Sigmoid colon (tissue), 7 donors: ENCODE results near the gene PRKAA1. TPM values are rescaled to one million over a fixed set of nuclear protein-coding genes. Genes with fewer than 3 reads are reported as not detected.

Source experiments
- DNase-seq: peaks from one replicate; pipeline ENCODE4 v3.0.0-alpha.2; 2019
- H3K27ac ChIP-seq, 4 donors: fragments of 200-600 bp; sonication (generic); one replicate each; pipeline ENCODE4 v1.5.1; 2016 to 2019; ENCODE audit warnings: mild to moderate bottlenecking in 1 of 4
- H3K27me3 ChIP-seq, 3 donors: fragments of 200-600 bp; sonication (generic); one replicate each; pipeline ENCODE4 v1.5.1; 2019; ENCODE audit warnings: mild to moderate bottlenecking in 1 of 3
- H3K36me3 ChIP-seq, 4 donors: fragments of 200-600 bp; sonication (generic); one replicate each; pipeline ENCODE4 v1.5.1; 2016 to 2019
- H3K4me1 ChIP-seq, 4 donors: fragments of 200-600 bp; sonication (generic); one replicate each; pipeline ENCODE4 v1.5.1; 2017 to 2019
- H3K4me3 ChIP-seq, 4 donors: fragments of 200-600 bp; sonication (generic); one replicate each; pipeline ENCODE4 v1.5.1; 2017 to 2019; ENCODE audit warnings: mild to moderate bottlenecking in 2 of 4, moderate library complexity in 1 of 4
- H3K9me3 ChIP-seq, 4 donors: fragments of 200-600 bp in 3 of 4; sonication (generic) in 3 of 4; one replicate each; pipeline versions ENCODE4 v1.5.1 to v1.6.1; 2013 to 2019
- EP300 ChIP-seq, 4 donors: sonication (generic); formaldehyde crosslinking; IDR thresholded peaks; one replicate each; pipeline ENCODE4 v1.6.1; 2017; ENCODE audit warnings: antibody characterized with exemption in 4 of 4
- POLR2A ChIP-seq, 2 donors: fragments of 450-650 bp; IDR thresholded peaks; one replicate each; pipeline ENCODE4 v1.6.1; 2016; ENCODE audit warnings: antibody characterized with exemption in 2 of 2, mild to moderate bottlenecking in 2 of 2, moderate library complexity in 2 of 2
- POLR2AphosphoS5 ChIP-seq, 4 donors: sonication (generic); formaldehyde crosslinking; IDR thresholded peaks; one replicate each; pipeline ENCODE4 v1.6.1; 2017; ENCODE audit warnings: antibody characterized with exemption in 4 of 4
- WGBS, 2 donors: extraction: QIAGEN DNeasy Blood & Tissue Kit; methylation state at CpG; one replicate each; pipeline ENCODE4 v1.1.7; 2013; 5-methylcytosine and 5-hydroxymethylcytosine counted together
- intact Hi-C: fragments of 100-400 bp; cut with DNase I; formaldehyde crosslinking; loops from one replicate; pipeline ENCODE4 v1.15.1; 2023
- polyA plus RNA-seq, 3 donors: library from polyadenylated mRNA; stranded (reverse); fragments of 200-250 nt; gene quantifications; one replicate each; pipeline ENCODE4 v1.2.3, GENCODE V29; 2013
- total RNA-seq, 4 donors: library from RNA; depleted of rRNA; stranded (reverse); fragments of >200 nt; gene quantifications; one replicate each; pipeline ENCODE4 v1.1.0, GENCODE V29; 2016
- TF ChIP-seq, protein P1 (sequence below), 4 experiments: fragments of 450-650 bp in 3 of 4; fragments of 200-600 bp in 1 of 4; IDR thresholded peaks; one replicate each; pipeline ENCODE4 v1.5.1; 2016 to 2019; ENCODE audit warnings: antibody characterized with exemption in 4 of 4, mild to moderate bottlenecking in 3 of 4, moderate library complexity in 2 of 4
- donor health status: healthy with polysubstance abuse.
- donor health status: Bipolar disorder and iron deficiency.
- donor health status: healthy.

The PRKAA1 gene
- total and polyA plus RNA-seq, 7 donors: 27.0 to 98.4 (median 63.4) TPM

DNA sequence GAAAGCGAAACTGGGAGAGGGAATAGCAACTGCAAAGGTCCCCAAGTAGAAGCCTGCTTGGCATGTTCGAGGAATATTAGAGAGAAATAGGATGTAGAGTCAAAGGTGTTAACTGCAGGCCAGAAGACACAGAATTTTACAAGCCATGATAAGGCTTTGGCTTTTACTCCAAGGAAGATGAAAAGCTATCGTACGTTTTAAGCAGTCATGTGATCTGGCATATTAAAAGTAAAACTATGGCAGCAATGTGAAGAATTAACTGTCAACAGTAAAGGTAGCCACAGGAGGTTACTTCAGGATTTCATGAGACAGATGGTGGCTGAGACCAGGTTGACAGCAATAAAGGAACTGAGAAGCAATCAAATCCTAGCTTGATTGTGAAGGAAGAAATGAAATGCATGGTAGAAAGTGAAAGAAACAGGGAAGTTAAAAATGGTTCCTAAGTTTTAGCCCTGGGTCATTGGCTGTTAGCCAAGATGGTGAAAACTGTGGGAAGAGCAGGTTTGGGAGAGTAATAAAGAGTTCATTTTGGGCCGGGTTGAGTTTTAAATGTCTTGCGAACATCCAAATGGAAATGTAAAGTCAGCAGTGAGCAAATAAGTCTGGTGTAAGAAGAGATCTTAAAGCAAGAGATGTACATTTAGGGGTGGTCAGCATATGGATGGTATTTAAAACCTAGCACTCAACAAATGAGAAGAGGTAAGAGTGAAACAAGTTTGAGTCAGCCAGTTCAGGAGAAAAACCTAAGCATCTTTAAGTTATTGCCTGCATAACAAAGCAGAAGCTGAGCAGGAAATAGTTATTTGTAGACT, 22.1 kb downstream of the PRKAA1 start:
- intact Hi-C loops: no loop called here
- Histone ChIP-seq H3K4me1 (peaks cover 0 to 12% (median 10%) of the 10 kb centered on the region in 4 donors), H3K36me3 (peaks cover 0 to 55% (median 4%) of the 10 kb centered on the region in 4 donors), H3K4me3 (no peak overlapping the region), H3K27me3 (no peaks in the 10 kb centered on the region), H3K9me3 (no peaks in the 10 kb centered on the region), H3K27ac (no peak overlapping the region)
- no peak for DNase-seq
- TF ChIP-seq POLR2A (IDR thresholded peaks at IDR 0.05): no peak
- TF ChIP-seq, protein P1, sequence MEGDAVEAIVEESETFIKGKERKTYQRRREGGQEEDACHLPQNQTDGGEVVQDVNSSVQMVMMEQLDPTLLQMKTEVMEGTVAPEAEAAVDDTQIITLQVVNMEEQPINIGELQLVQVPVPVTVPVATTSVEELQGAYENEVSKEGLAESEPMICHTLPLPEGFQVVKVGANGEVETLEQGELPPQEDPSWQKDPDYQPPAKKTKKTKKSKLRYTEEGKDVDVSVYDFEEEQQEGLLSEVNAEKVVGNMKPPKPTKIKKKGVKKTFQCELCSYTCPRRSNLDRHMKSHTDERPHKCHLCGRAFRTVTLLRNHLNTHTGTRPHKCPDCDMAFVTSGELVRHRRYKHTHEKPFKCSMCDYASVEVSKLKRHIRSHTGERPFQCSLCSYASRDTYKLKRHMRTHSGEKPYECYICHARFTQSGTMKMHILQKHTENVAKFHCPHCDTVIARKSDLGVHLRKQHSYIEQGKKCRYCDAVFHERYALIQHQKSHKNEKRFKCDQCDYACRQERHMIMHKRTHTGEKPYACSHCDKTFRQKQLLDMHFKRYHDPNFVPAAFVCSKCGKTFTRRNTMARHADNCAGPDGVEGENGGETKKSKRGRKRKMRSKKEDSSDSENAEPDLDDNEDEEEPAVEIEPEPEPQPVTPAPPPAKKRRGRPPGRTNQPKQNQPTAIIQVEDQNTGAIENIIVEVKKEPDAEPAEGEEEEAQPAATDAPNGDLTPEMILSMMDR (IDR thresholded peaks at IDR 0.05): no peak
- no peak for TF ChIP-seq POLR2AphosphoS5 (IDR thresholded peaks at IDR 0.05)
- TF ChIP-seq EP300 (IDR thresholded peaks at IDR 0.05): no peak
- 19 to 60% methylated on average over 6 of the region's 6 CpGs for WGBS, 2 donors

DNA sequence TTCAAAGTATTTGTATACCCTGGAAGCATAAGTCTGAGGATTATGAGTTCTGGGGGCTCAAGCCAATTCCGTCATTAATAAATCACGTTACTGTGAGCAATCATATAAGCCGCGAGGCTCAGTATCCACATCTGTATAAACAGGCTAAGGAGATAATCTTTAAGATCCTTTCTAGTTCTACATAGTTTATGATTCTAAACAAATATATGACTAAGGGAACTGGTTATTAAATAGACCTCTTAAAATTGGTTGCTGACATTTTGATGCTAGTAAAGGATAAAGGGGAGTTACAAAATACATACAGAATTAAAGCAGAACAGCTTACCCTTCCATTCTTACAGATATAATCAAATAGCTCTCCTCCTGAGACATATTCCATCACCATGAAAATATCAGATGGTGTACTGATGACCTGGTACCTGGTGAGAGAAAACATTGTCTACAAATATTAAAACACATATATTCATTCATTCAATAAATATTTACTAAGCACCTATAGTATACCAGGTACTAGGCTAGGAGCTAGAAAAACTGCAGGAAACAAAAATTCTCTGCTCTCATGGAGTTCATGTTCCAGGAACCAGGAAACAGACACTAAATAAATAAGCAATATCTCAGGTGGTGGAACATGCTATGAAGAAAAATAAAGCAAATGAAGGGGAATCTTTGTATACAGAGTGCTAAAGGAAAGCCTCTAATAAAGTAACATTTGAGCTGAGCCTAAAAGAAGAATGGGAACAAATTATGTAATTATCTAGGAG, 22.9 kb downstream of the PRKAA1 start:
- no peak overlapping the region for H3K4me3 ChIP-seq
- DNase-seq: no peak
- H3K4me1 ChIP-seq: peaks cover 0 to 12% (median 10%) of the 10 kb centered on the region in 4 donors
- H3K9me3 ChIP-seq: no peaks in the 10 kb centered on the region
- intact Hi-C loops: no loop called here
- no peaks in the 10 kb centered on the region for H3K27me3 ChIP-seq
- WGBS, 2 donors: 25 to 71% methylated on average over 4 of the region's 4 CpGs
- peaks cover 0 to 61% (median 4%) of the 10 kb centered on the region in 4 donors for H3K36me3 ChIP-seq
- no peak overlapping the region for H3K27ac ChIP-seq
- TF ChIP-seq, protein P1 (IDR thresholded peaks at IDR 0.05): no peak
- TF ChIP-seq EP300 (IDR thresholded peaks at IDR 0.05) (no peak), POLR2AphosphoS5 (IDR thresholded peaks at IDR 0.05) (no peak), POLR2A (IDR thresholded peaks at IDR 0.05) (no peak)

DNA sequence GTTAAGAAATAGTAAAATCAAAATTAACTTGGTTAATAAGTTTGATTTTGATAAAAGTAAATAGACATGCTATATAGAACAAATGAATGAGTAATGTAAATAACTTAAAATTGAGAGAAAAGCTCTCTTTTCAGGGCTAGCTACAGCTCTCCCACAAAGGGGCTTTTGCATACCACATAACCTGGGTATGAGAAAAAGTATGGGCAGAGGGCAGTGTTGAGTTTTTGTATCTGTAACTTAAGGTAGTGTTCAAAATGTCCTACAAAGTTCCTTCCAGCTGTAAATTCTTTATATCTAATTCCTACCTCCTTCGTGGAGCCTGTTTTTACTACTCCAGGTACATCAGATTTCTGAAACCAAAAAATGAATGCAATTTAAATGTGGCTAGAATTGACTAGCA, 23.6 kb downstream of the PRKAA1 start:
- intact Hi-C loops: no loop called here
- Histone ChIP-seq H3K36me3 (peaks cover 0 to 66% (median 4%) of the 10 kb centered on the region in 4 donors), H3K4me1 (peaks cover 0 to 12% (median 10%) of the 10 kb centered on the region in 4 donors), H3K9me3 (no peaks in the 10 kb centered on the region), H3K27ac (no peak overlapping the region), H3K4me3 (no peak overlapping the region), H3K27me3 (no peaks in the 10 kb centered on the region)
- 32 to 69% methylated on average over 1 of the region's 1 CpG for WGBS, 2 donors
- no peak for TF ChIP-seq POLR2A (IDR thresholded peaks at IDR 0.05)
- TF ChIP-seq, protein P1 (IDR thresholded peaks at IDR 0.05): no peak
- TF ChIP-seq POLR2AphosphoS5 (IDR thresholded peaks at IDR 0.05): no peak
- no peak for TF ChIP-seq EP300 (IDR thresholded peaks at IDR 0.05)
- DNase-seq: no peak

DNA sequence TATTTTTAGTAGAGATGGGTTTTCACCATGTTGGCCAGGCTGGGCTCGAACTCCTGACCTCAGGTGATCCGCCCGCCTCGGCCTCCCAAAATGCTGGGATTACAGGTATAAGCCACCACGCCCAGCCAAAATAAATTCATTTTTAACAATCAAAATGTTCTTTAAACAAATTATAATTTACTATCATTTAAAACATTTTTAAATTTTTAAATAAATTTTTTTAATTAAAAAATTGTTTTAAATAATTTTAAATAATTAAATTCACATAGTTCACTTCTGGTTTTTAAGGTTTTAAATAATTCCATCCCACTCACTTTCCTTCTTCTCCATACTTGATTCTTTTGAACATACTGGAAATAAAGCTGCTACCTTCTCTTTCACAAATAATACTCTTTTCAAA, 27.4 kb downstream of the PRKAA1 start:
- peaks cover 3 to 91% (median 4%) of the 10 kb centered on the region in 4 donors for H3K36me3 ChIP-seq
- WGBS, 2 donors: 95 to 96% methylated on average over 5 of the region's 5 CpGs
- TF ChIP-seq EP300 (IDR thresholded peaks at IDR 0.05) (no peak), POLR2A (IDR thresholded peaks at IDR 0.05) (no peak), POLR2AphosphoS5 (IDR thresholded peaks at IDR 0.05) (no peak)
- TF ChIP-seq, protein P1 (IDR thresholded peaks at IDR 0.05): no peak
- intact Hi-C loops: no loop called here
- no peaks in the 10 kb centered on the region for H3K27me3 ChIP-seq
- H3K27ac ChIP-seq: no peak overlapping the region
- H3K4me3 ChIP-seq: no peak overlapping the region
- H3K4me1 ChIP-seq: peaks cover 0 to 3% (median 1%) of the 10 kb centered on the region in 4 donors
- no peak for DNase-seq
- no peaks in the 10 kb centered on the region for H3K9me3 ChIP-seq
